Measurements from ENCODE around the gene TMEM129. TPM values are rescaled to one million over a fixed set of nuclear protein-coding genes. Genes with fewer than 3 reads are reported as not detected.
"Not testable (repeated sequence)": the region's sequence is repeated elsewhere in the genome, so short reads cannot be mapped to it uniquely, and the experiment has no call there.

Gene TMEM129
- total RNA-seq, 4 donors from 2014 or later, result 50.4 to 77.2 (median 57.6) TPM

- TF ChIP-seq POLR2A (IDR thresholded peaks at IDR 0.05) (no peak), POLR2AphosphoS5 (IDR thresholded peaks at IDR 0.05) (no peak)
- no peak for DNase-seq (ENCODE audit: low spot score in 2 of 2)
- H3K27ac ChIP-seq, result no peak overlapping the region
- no peaks in the 10 kb centered on the region for H3K27me3 ChIP-seq
- H3K9me3 ChIP-seq, result no peaks in the 10 kb centered on the region
- H3K4me1 ChIP-seq, result peaks cover 30% of the 10 kb centered on the region
- WGBS, result 88% methylated on average over 6 of the region's 6 CpGs
- no peak overlapping the region for H3K4me3 ChIP-seq
- H3K36me3 ChIP-seq, result peaks cover 49% of the 10 kb centered on the region
Measured at GRCh38 chr4:1706358-1706757, 14.8 kb downstream of the TMEM129 start.

GRCh38 chr4:1705732-1706131, 15.4 kb downstream of the TMEM129 start:
- H3K27ac ChIP-seq, result no peak overlapping the region
- TF ChIP-seq POLR2A (IDR thresholded peaks at IDR 0.05) (no peak), CTCF (IDR thresholded peaks at IDR 0.05) (no peak), POLR2AphosphoS5 (IDR thresholded peaks at IDR 0.05) (no peak)
- peaks cover 52% of the 10 kb centered on the region for H3K36me3 ChIP-seq
- H3K9me3 ChIP-seq, result no peaks in the 10 kb centered on the region
- H3K4me1 ChIP-seq, result peaks cover 23% of the 10 kb centered on the region
- H3K4me3 ChIP-seq, result no peak overlapping the region
- no peak for DNase-seq (ENCODE audit: low spot score in 2 of 2)
- 96% methylated on average over 6 of the region's 6 CpGs for WGBS
- H3K27me3 ChIP-seq, result no peaks in the 10 kb centered on the region

- Histone ChIP-seq H3K27me3 (no peaks in the 10 kb centered on the region), H3K4me3 (no peak overlapping the region), H3K36me3 (peaks cover 66% of the 10 kb centered on the region), H3K4me1 (peaks cover 10% of the 10 kb centered on the region), H3K9me3 (no peaks in the 10 kb centered on the region), H3K27ac (no peak overlapping the region)
- no peak for DNase-seq (ENCODE audit: low spot score in 2 of 2)
- WGBS, result 89% methylated on average over 1 of the region's 1 CpG
- TF ChIP-seq CTCF (IDR thresholded peaks at IDR 0.05) (no peak), POLR2AphosphoS5 (IDR thresholded peaks at IDR 0.05) (no peak), EP300 (IDR thresholded peaks at IDR 0.05) (no peak), POLR2A (IDR thresholded peaks at IDR 0.05) (no peak)
Measured at GRCh38 chr4:1703867-1704266, 17.3 kb downstream of the TMEM129 start.

GRCh38 chr4:1701671-1702070, 19.5 kb downstream of the TMEM129 start:
- DNase-seq (ENCODE audit: low spot score in 2 of 2); H3K4me3 ChIP-seq; H3K27me3 ChIP-seq; H3K9me3 ChIP-seq; H3K27ac ChIP-seq; H3K4me1 ChIP-seq: not testable (repeated sequence)
- 97% methylated on average over 8 of the region's 8 CpGs for WGBS
- peaks cover 80% of the 10 kb centered on the region for H3K36me3 ChIP-seq

- TF ChIP-seq EP300 (IDR thresholded peaks at IDR 0.05), result no peak
- TF ChIP-seq POLR2AphosphoS5 (IDR thresholded peaks at IDR 0.05), result no peak
- no peak for TF ChIP-seq CTCF (IDR thresholded peaks at IDR 0.05)
- TF ChIP-seq POLR2A (IDR thresholded peaks at IDR 0.05), result no peak
- no peak for DNase-seq (ENCODE audit: low spot score in 2 of 2)
- H3K4me3 ChIP-seq, result no peak overlapping the region
Measured at GRCh38 chr4:1695913-1696312, 25.2 kb downstream of the TMEM129 start.

GRCh38 chr4:1693131-1693896, 27.8 kb downstream of the TMEM129 start:
- Histone ChIP-seq H3K9me3 (no peaks in the 10 kb centered on the region), H3K4me1 (peaks cover 4% of the 10 kb centered on the region), H3K4me3 (no peak overlapping the region), H3K27me3 (no peaks in the 10 kb centered on the region), H3K36me3 (peaks cover 62% of the 10 kb centered on the region), H3K27ac (no peak overlapping the region)
- WGBS, result 36% methylated on average over 7 of the region's 7 CpGs
- peak in 1 of 2 donors; percentile 82 for DNase-seq (ENCODE audit: low spot score in 2 of 2)
- TF ChIP-seq POLR2A (IDR thresholded peaks at IDR 0.05), result no peak
- TF ChIP-seq CTCF (IDR thresholded peaks at IDR 0.05), result peak; percentile 69 to 92

More at GRCh38 chr4:1695913-1696312, 25.2 kb downstream of the TMEM129 start:
- peaks cover 4% of the 10 kb centered on the region for H3K4me1 ChIP-seq
- 74% methylated on average over 5 of the region's 5 CpGs for WGBS
- H3K27ac ChIP-seq, result no peak overlapping the region
- peaks cover 80% of the 10 kb centered on the region for H3K36me3 ChIP-seq
- H3K9me3 ChIP-seq, result no peaks in the 10 kb centered on the region
- H3K27me3 ChIP-seq, result no peaks in the 10 kb centered on the region
